Endothelial cell of umbilical vein (primary cell): Measurements from ENCODE around the gene NRF1.

Source experiments
- EZH2 ChIP-seq: IDR thresholded peaks from 2 replicates; pipeline ENCODE4 v1.6.1; 2012; ENCODE audit warnings: borderline replicate concordance, low read depth, mild to moderate bottlenecking, moderate library complexity, low read length, inconsistent platforms; ENCODE audit not compliant: severe bottlenecking
- FOS ChIP-seq: IDR thresholded peaks from 2 replicates; pipeline ENCODE4 v1.6.1; 2011; ENCODE audit warnings: mild to moderate bottlenecking, low read length, moderate library complexity, borderline replicate concordance; ENCODE audit not compliant: insufficient read depth
- GATA2 ChIP-seq: IDR thresholded peaks from 2 replicates; pipeline ENCODE4 v1.7.0; 2011; ENCODE audit warnings: low read depth, mild to moderate bottlenecking, moderate library complexity, mixed read lengths, low read length; ENCODE audit not compliant: insufficient read length, insufficient read depth
- JUN ChIP-seq: IDR thresholded peaks from 2 replicates; pipeline ENCODE4 v1.6.1; 2011; ENCODE audit warnings: borderline replicate concordance, low read depth; ENCODE audit not compliant: insufficient read length, insufficient read depth
- MYC ChIP-seq: IDR thresholded peaks from one replicate; pipeline ENCODE4 v1.6.1; 2011; ENCODE audit warnings: mild to moderate bottlenecking, low read depth, low read length
- POLR2A ChIP-seq: IDR thresholded peaks from 2 replicates; pipeline ENCODE4 v1.6.1; 2012; ENCODE audit warnings: low read depth, mild to moderate bottlenecking, control low read depth, low read length
- POLR2AphosphoS5 ChIP-seq: IDR thresholded peaks from 2 replicates; pipeline ENCODE4 v1.6.1; 2012; ENCODE audit warnings: low read depth, mild to moderate bottlenecking, control low read depth, low read length, moderate library complexity; ENCODE audit not compliant: insufficient read depth
- TF ChIP-seq, protein P1 (sequence below), 2 donors: IDR thresholded peaks; 1 replicate in 1 of 2; 2 replicates in 1 of 2; pipeline ENCODE4 v1.5.1; 2011; ENCODE audit warnings: low read length in 2 of 2, mild to moderate bottlenecking in 2 of 2, moderate library complexity in 2 of 2, control low read depth in 1 of 2, inconsistent platforms in 1 of 2, low read depth in 1 of 2; ENCODE audit not compliant: insufficient read depth in 1 of 2; ENCODE audit errors: extremely low read depth in 1 of 2
- TF ChIP-seq, protein P2 (sequence below): IDR thresholded peaks from 2 replicates; pipeline ENCODE4 v1.6.1; 2011; ENCODE audit not compliant: insufficient read depth, insufficient read length

DNA sequence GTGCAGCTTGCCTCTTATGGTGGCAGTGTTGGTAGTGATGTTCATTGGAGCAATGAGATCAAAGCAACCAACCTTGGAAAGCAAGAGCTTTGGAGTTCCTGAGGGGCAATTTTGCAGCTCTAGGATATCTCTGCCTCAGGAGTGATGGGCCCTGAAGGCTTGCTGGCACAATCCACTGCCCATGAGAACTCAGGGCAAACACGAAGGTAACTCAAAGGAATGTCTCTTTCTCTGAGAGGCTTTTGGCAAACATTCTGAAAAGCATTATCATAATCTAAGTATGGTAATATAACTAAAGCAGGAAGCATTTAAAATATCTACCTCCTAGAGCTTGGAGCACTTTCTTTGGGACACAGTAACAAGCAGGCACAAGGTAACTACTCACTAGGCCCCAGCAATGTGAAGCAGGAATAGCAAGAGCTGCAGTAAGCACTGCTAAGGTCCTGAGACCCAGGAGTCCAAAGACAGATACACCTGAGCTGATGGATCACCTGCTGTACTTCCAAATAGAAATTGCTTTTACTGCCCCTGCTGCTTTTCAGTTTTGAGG is 103.1 kb downstream of the NRF1 start:
- TF ChIP-seq POLR2AphosphoS5: no peak
- TF ChIP-seq, protein P1, sequence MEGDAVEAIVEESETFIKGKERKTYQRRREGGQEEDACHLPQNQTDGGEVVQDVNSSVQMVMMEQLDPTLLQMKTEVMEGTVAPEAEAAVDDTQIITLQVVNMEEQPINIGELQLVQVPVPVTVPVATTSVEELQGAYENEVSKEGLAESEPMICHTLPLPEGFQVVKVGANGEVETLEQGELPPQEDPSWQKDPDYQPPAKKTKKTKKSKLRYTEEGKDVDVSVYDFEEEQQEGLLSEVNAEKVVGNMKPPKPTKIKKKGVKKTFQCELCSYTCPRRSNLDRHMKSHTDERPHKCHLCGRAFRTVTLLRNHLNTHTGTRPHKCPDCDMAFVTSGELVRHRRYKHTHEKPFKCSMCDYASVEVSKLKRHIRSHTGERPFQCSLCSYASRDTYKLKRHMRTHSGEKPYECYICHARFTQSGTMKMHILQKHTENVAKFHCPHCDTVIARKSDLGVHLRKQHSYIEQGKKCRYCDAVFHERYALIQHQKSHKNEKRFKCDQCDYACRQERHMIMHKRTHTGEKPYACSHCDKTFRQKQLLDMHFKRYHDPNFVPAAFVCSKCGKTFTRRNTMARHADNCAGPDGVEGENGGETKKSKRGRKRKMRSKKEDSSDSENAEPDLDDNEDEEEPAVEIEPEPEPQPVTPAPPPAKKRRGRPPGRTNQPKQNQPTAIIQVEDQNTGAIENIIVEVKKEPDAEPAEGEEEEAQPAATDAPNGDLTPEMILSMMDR (IDR thresholded peaks at IDR 0.05; ENCODE audit: extremely low read depth in 1 of 2, insufficient read depth in 1 of 2, low read depth in 1 of 2, low read length in 2 of 2): no peak
- no peak for TF ChIP-seq EZH2
- TF ChIP-seq POLR2A: no peak
- TF ChIP-seq, protein P2, sequence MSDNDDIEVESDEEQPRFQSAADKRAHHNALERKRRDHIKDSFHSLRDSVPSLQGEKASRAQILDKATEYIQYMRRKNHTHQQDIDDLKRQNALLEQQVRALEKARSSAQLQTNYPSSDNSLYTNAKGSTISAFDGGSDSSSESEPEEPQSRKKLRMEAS: no peak
- TF ChIP-seq GATA2: no peak
- TF ChIP-seq JUN: no peak
- TF ChIP-seq FOS: no peak
- TF ChIP-seq MYC: no peak
